MM.1S (cell line): ENCODE results near the gene TMEM167B.

Experiments used
- DNase-seq: peaks from one replicate; pipeline ENCODE4 v3.0.0-alpha.2; 2015
- H2AFZ ChIP-seq: fragments of 300-600 bp; sonication (generic); 2 replicates; pipeline ENCODE4 v1.6.0; 2016; ENCODE audit warnings: antibody characterized with exemption, low read length
- H3F3A ChIP-seq: fragments of 300-600 bp; sonication (generic); 2 replicates; pipeline ENCODE4 v1.6.1; 2016; ENCODE audit warnings: mild to moderate bottlenecking, antibody characterized with exemption, low read length, moderate library complexity, mixed read lengths; ENCODE audit not compliant: insufficient read depth
- H3K27ac ChIP-seq: fragments of 300-600 bp; sonication (generic); 2 replicates; pipeline ENCODE4 v1.5.1; 2016; ENCODE audit warnings: mild to moderate bottlenecking, low read length
- H3K27me3 ChIP-seq: fragments of 300-600 bp; sonication (generic); replicated peaks from 2 replicates; pipeline ENCODE4 v1.6.0; 2016; ENCODE audit warnings: low read length; ENCODE audit not compliant: insufficient read depth
- H3K36me3 ChIP-seq: fragments of 300-600 bp; sonication (generic); replicated peaks from 2 replicates; pipeline ENCODE4 v1.6.1; 2016; ENCODE audit warnings: mild to moderate bottlenecking, low read length, mixed read lengths; ENCODE audit not compliant: insufficient read depth
- H3K4me1 ChIP-seq: fragments of 300-600 bp; sonication (generic); 2 replicates; pipeline ENCODE4 v1.6.1; 2016; ENCODE audit warnings: low read length, mixed read lengths
- H3K4me2 ChIP-seq: fragments of 300-600 bp; sonication (generic); 2 replicates; pipeline ENCODE4 v1.6.0; 2016; ENCODE audit warnings: low read depth, low read length
- H3K4me3 ChIP-seq: fragments of 300-600 bp; sonication (generic); 2 replicates; pipeline ENCODE4 v1.5.1; 2016; ENCODE audit warnings: low read length, mixed read lengths
- H3K79me2 ChIP-seq: fragments of 300-600 bp; sonication (generic); 2 replicates; pipeline ENCODE4 v1.6.1; 2016; ENCODE audit warnings: mixed run types, low read length, mixed read lengths
- H3K9ac ChIP-seq: fragments of 300-600 bp; sonication (generic); 2 replicates; pipeline ENCODE4 v1.6.1; 2016; ENCODE audit warnings: low read length, mixed read lengths
- H3K9me2 ChIP-seq: fragments of 300-600 bp; sonication (generic); replicated peaks from 2 replicates; pipeline ENCODE4 v1.6.1; 2016; ENCODE audit warnings: mild to moderate bottlenecking, low read length, mixed read lengths; ENCODE audit not compliant: insufficient read depth
- H3K9me3 ChIP-seq: fragments of 300-600 bp; sonication (generic); replicated peaks from 2 replicates; pipeline ENCODE4 v1.6.1; 2016; ENCODE audit warnings: mild to moderate bottlenecking, low read length, mixed read lengths; ENCODE audit not compliant: insufficient read depth
- H4K20me1 ChIP-seq: fragments of 300-600 bp; sonication (generic); 2 replicates; pipeline ENCODE4 v1.6.1; 2016; ENCODE audit warnings: mild to moderate bottlenecking, low read length, moderate library complexity, mixed read lengths; ENCODE audit not compliant: insufficient read depth
- EZH2 ChIP-seq: fragments of 300-600 bp; sonication (generic); optimal IDR thresholded peaks from 2 replicates; pipeline ENCODE3; 2017; ENCODE audit warnings: low read depth, mild to moderate bottlenecking, antibody characterized with exemption, low read length, mixed read lengths
- EZH2phosphoT487 ChIP-seq: fragments of 300-600 bp; sonication (generic); IDR thresholded peaks from 2 replicates; pipeline ENCODE4 v1.6.1; 2018; ENCODE audit warnings: antibody characterized with exemption, low read length
- TF ChIP-seq, protein P1 (sequence below): fragments of 300-600 bp; sonication (generic); IDR thresholded peaks from 2 replicates; pipeline ENCODE4 v1.5.1; 2016; ENCODE audit warnings: antibody characterized with exemption, low read length, mixed read lengths

The TMEM167B gene

DNA sequence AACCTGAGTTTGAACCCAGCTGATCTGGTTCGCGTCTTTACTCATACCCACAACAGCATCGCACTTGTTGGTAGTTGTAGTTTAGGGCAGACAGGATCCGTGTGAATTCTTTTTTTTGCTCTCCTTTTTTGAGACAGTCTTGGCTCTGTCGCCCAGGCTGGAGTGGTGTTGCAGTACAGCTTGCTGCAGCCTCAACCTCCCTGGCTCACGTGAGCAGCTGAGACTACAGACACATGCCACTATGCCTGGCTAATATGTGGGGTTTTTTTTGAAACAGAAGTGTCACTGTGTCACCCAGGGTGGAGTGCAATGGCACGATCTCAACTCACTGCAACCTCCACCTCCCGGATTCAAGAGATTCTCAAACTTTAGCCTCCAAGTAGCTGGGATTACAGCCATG is 22.7 kb upstream of the TMEM167B start:
- H3K9ac ChIP-seq, result no peak overlapping the region
- H3F3A ChIP-seq, result no peaks in the 10 kb centered on the region
- H3K9me2 ChIP-seq, result no peaks in the 10 kb centered on the region
- H3K79me2 ChIP-seq, result no peaks in the 10 kb centered on the region
- H3K9me3 ChIP-seq, result no peaks in the 10 kb centered on the region
- H2AFZ ChIP-seq, result no peak overlapping the region
- no peaks in the 10 kb centered on the region for H3K36me3 ChIP-seq
- H3K4me3 ChIP-seq, result no peak overlapping the region
- no peaks in the 10 kb centered on the region for H3K4me1 ChIP-seq
- TF ChIP-seq EZH2phosphoT487 (no peak), EZH2 (no peak)
- TF ChIP-seq, protein P1, sequence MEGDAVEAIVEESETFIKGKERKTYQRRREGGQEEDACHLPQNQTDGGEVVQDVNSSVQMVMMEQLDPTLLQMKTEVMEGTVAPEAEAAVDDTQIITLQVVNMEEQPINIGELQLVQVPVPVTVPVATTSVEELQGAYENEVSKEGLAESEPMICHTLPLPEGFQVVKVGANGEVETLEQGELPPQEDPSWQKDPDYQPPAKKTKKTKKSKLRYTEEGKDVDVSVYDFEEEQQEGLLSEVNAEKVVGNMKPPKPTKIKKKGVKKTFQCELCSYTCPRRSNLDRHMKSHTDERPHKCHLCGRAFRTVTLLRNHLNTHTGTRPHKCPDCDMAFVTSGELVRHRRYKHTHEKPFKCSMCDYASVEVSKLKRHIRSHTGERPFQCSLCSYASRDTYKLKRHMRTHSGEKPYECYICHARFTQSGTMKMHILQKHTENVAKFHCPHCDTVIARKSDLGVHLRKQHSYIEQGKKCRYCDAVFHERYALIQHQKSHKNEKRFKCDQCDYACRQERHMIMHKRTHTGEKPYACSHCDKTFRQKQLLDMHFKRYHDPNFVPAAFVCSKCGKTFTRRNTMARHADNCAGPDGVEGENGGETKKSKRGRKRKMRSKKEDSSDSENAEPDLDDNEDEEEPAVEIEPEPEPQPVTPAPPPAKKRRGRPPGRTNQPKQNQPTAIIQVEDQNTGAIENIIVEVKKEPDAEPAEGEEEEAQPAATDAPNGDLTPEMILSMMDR, result no peak
- no peak for DNase-seq
- H3K4me2 ChIP-seq, result no peak overlapping the region
- no peaks in the 10 kb centered on the region for H3K27me3 ChIP-seq
- H4K20me1 ChIP-seq, result no peaks in the 10 kb centered on the region
- no peak overlapping the region for H3K27ac ChIP-seq

DNA sequence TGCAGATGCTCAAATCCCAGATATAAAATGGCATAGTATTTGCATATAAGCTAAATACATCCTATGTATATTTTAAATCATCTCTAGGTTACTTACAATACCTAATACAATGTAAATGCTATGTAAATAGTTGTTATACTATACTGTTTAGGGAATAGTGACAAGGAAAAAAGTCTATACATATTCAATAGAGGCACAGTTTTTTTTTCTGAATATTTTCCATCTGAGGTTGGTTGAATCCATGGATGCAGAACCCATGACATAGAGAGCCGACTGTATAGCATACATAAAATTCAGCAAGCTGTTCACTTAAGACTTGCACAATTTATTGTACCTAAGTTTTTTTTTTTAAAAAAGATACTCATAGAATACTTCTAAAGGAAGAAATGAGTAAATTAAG is 21.3 kb upstream of the TMEM167B start:
- Histone ChIP-seq H4K20me1 (no peaks in the 10 kb centered on the region), H3K4me3 (no peak overlapping the region), H3F3A (no peaks in the 10 kb centered on the region), H3K27me3 (no peaks in the 10 kb centered on the region), H3K27ac (no peak overlapping the region), H3K9ac (no peak overlapping the region), H3K9me2 (no peaks in the 10 kb centered on the region), H3K79me2 (no peaks in the 10 kb centered on the region), H2AFZ (no peak overlapping the region), H3K4me1 (no peaks in the 10 kb centered on the region), H3K9me3 (no peaks in the 10 kb centered on the region), H3K36me3 (no peaks in the 10 kb centered on the region), H3K4me2 (no peak overlapping the region)
- no peak for DNase-seq
- TF ChIP-seq EZH2 (no peak), EZH2phosphoT487 (no peak)
- TF ChIP-seq, protein P1, result no peak

DNA sequence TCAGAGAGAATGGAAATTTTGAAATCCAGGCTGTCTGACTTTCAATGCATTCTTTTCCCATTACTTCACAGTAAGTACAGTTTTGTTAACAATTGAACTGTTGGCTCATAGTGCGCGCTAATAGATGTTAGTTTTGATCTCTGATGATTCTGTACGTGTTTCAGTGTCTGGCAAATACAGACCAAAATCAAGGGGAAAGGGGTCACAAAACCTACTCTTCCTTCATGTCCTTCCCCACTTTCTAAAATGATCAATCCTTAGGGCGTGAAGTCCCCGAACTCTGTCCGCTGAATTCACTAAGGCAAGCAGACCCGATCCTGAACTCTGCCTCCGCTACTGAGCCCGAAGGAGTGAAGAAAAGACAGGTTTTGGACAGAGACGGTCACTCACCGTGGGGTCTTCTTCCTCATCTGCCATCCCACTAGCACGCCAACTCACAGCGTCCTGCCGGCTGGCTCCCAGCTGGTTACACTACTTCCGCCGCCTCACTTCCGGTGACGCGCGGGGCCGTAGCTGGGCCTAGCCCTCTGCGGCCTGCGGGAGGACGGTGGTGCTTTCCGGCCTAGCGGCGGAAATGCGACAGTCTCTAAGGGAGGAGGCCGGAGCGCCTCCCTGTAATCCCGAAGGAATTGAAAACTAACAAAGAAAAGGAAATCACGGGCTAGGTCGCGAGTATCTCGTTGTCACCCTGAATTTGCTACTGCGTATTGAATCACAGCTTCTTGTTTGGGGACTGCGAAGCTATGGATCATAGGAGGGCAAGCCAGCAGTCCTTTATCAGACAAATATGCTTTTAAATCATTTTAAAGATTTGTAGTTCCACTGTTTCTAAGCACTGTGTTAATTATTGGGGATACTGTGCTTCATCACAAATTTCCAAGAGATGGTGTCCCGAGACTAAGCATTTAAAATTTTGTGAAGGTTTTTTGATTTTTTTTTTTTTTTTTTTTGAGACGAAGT is 14.8 kb upstream of the TMEM167B start, which contains the start of gene TAF13:
Gene TAF13 (minus strand): TSS at position 473 of the 960 bp plus-strand sequence. CDS start 56 bp downstream, at position 417.
- peaks cover 10% of the 10 kb centered on the region for H3K79me2 ChIP-seq
- no peaks in the 10 kb centered on the region for H3K9me3 ChIP-seq
- H3K9me2 ChIP-seq, result no peaks in the 10 kb centered on the region
- TF ChIP-seq, protein P1, result no peak
- TF ChIP-seq EZH2 (no peak), EZH2phosphoT487 (no peak)
- H3K27ac ChIP-seq, result peak within 1 kb of the TSS; percentile 49
- no peaks in the 10 kb centered on the region for H3F3A ChIP-seq
- peak within 1 kb of the TSS; percentile 53 for H3K4me2 ChIP-seq
- H3K27me3 ChIP-seq, result no peaks in the 10 kb centered on the region
- no peaks in the 10 kb centered on the region for H3K4me1 ChIP-seq
- no peaks in the 10 kb centered on the region for H3K36me3 ChIP-seq
- peak within 1 kb of the TSS; percentile 84 for H3K4me3 ChIP-seq
- peak within 1 kb of the TSS; percentile 52 for H2AFZ ChIP-seq
- peak; percentile 79 for DNase-seq
- no peaks in the 10 kb centered on the region for H4K20me1 ChIP-seq
- peak within 1 kb of the TSS; percentile 71 for H3K9ac ChIP-seq
